K562 (cell line): ENCODE results near the gene ARHGAP9.

Experiments
- CREB1 ChIP-seq, 2 experiments: sonication (generic) in 1 of 2; formaldehyde crosslinking in 1 of 2; IDR thresholded peaks; 2 replicates each; pipeline versions ENCODE4 v1.6.1 to v1.8.0; 2012 to 2022; ENCODE audit warnings: inconsistent platforms in 1 of 2, mild to moderate bottlenecking in 1 of 2, missing genetic modification reagents in 1 of 2, moderate library complexity in 1 of 2
- EP300 ChIP-seq: IDR thresholded peaks from 2 replicates; pipeline ENCODE4 v1.6.1; 2012; ENCODE audit warnings: low read length, improper control_type of control experiment
- HNRNPK ChIP-seq: fragments of 200-400 bp; formaldehyde crosslinking; IDR thresholded peaks from one replicate; pipeline ENCODE4 v1.6.1; 2018; ENCODE audit warnings: mild to moderate bottlenecking, low read depth, low read length; ENCODE audit not compliant: poor library complexity, severe bottlenecking
- MEIS2 ChIP-seq: fragments of 450-650 bp; IDR thresholded peaks from 2 replicates; pipeline ENCODE4 v1.6.1; 2014; ENCODE audit warnings: mild to moderate bottlenecking; ENCODE audit not compliant: partially characterized antibody
- RREB1 ChIP-seq: fragments of 250-450 bp; sonication (Bioruptor Pico); IDR thresholded peaks from 2 replicates; pipeline ENCODE4 v1.4.0; 2020
- USF2 ChIP-seq: sonication (generic); formaldehyde crosslinking; IDR thresholded peaks from 2 replicates; pipeline ENCODE4 v1.5.0; 2020; ENCODE audit warnings: missing genetic modification reagents
- ZBTB7A ChIP-seq: IDR thresholded peaks from 2 replicates; pipeline ENCODE4 v1.6.1; 2011; ENCODE audit warnings: low read depth, mild to moderate bottlenecking, low read length, moderate library complexity, borderline replicate concordance; ENCODE audit not compliant: control insufficient read depth
- ZNF124 ChIP-seq: sonication (generic); formaldehyde crosslinking; IDR thresholded peaks from 2 replicates; pipeline ENCODE4 v1.8.1; 2022; ENCODE audit warnings: missing genetic modification reagents
- TF ChIP-seq, protein P1 (sequence below), 3 experiments: IDR thresholded peaks in 2 of 3; conservative IDR thresholded peaks in 1 of 3; 2 replicates each; pipeline ENCODE4 v1.5.1; 2011 to 2012; ENCODE audit warnings: low read length in 3 of 3, mild to moderate bottlenecking in 3 of 3, control low read depth in 2 of 3, improper control_type of control experiment in 1 of 3, inconsistent platforms in 1 of 3, low read depth in 1 of 3, mixed read lengths in 1 of 3, moderate library complexity in 1 of 3; ENCODE audit not compliant: insufficient read depth in 2 of 3
- TF ChIP-seq, protein P2 (sequence below), 2 experiments: fragments of 200-800 bp in 1 of 2; sonication (Bioruptor generic) in 1 of 2; sonication (generic) in 1 of 2; formaldehyde crosslinking in 1 of 2; IDR thresholded peaks in 1 of 2; conservative IDR thresholded peaks in 1 of 2; 2 replicates each; pipeline versions ENCODE4 v1.5.0 to v1.6.1; 2016 to 2020; ENCODE audit warnings: missing compliant biosample characterization in 1 of 2, missing genetic modification characterization in 1 of 2, missing genetic modification reagents in 1 of 2

DNA sequence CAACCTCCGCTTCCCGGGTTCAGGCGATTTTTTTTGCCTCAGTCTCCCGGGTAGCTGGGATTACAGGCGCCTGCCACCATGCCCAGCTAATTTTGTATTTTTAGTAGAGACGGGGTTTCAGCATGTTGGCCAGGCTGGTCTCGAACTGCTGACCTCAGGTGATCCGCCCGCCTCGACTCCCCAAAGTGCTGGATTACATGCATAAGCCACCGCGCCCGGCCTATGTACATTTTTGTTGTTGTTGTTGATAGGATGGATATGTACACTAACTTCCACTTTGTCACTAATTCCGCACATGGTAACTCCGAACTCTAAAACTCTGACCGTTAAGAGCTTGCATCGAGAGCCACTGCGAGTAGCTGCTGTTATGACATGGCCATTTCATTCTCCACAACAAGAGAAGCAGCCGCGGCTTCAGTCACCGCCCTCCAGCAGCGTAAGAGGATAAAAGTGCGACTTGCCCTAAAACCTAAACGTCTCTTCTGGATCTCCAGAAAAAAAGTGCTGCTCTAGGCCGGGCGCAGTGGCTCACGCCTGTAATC, 7.5 kb upstream of the ARHGAP9 start:
- no peak for TF ChIP-seq HNRNPK
- TF ChIP-seq ZBTB7A, result no peak
- TF ChIP-seq, protein P1, sequence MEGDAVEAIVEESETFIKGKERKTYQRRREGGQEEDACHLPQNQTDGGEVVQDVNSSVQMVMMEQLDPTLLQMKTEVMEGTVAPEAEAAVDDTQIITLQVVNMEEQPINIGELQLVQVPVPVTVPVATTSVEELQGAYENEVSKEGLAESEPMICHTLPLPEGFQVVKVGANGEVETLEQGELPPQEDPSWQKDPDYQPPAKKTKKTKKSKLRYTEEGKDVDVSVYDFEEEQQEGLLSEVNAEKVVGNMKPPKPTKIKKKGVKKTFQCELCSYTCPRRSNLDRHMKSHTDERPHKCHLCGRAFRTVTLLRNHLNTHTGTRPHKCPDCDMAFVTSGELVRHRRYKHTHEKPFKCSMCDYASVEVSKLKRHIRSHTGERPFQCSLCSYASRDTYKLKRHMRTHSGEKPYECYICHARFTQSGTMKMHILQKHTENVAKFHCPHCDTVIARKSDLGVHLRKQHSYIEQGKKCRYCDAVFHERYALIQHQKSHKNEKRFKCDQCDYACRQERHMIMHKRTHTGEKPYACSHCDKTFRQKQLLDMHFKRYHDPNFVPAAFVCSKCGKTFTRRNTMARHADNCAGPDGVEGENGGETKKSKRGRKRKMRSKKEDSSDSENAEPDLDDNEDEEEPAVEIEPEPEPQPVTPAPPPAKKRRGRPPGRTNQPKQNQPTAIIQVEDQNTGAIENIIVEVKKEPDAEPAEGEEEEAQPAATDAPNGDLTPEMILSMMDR (IDR thresholded peaks at IDR 0.05 in 2 of 3, conservative IDR thresholded peaks at IDR 0.05 in 1 of 3; ENCODE audit: insufficient read depth in 2 of 3, low read depth in 1 of 3, low read length in 3 of 3), result no peak
- TF ChIP-seq, protein P2, sequence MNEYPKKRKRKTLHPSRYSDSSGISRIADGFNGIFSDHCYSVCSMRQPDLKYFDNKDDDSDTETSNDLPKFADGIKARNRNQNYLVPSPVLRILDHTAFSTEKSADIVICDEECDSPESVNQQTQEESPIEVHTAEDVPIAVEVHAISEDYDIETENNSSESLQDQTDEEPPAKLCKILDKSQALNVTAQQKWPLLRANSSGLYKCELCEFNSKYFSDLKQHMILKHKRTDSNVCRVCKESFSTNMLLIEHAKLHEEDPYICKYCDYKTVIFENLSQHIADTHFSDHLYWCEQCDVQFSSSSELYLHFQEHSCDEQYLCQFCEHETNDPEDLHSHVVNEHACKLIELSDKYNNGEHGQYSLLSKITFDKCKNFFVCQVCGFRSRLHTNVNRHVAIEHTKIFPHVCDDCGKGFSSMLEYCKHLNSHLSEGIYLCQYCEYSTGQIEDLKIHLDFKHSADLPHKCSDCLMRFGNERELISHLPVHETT (CRISPR knock-in tag; conservative IDR thresholded peaks at IDR 0.05 in 1 of 2, IDR thresholded peaks at IDR 0.05 in 1 of 2), result no peak
- TF ChIP-seq CREB1 (IDR thresholded peaks at IDR 0.05), result no peak
- TF ChIP-seq CREB1 (CRISPR knock-in tag; IDR thresholded peaks at IDR 0.05), result no peak
- no peak for TF ChIP-seq ZNF124
- no peak for TF ChIP-seq RREB1 (CRISPR knock-in tag)
- TF ChIP-seq MEIS2, result no peak
- TF ChIP-seq EP300, result no peak
- TF ChIP-seq USF2 (CRISPR knock-in tag), result no peak
